Neural crest cell (in vitro differentiated cells): Measurements from ENCODE around the gene MC2R. TPM values are rescaled to one million over a fixed set of nuclear protein-coding genes. Genes with fewer than 3 reads are reported as not detected.

ENCODE experiments used
- total RNA-seq: library from RNA; stranded (reverse); gene quantifications from 2 replicates; pipeline ENCODE4 v1.2.1, GENCODE V29; 2021

MC2R gene
- total RNA-seq, 1 donor from 2014 or later = not detected

Other genes with a start within 250 kb of the MC2R start
- gene FAM210A, start 189.0 kb downstream of the MC2R start, total RNA-seq = 15.1 and 16.8 TPM in 2 replicates
- gene RNMT, start 188.9 kb downstream of the MC2R start, total RNA-seq = 35.8 and 40.4 TPM in 2 replicates
- not detected in 2 replicates for gene MC5R, start 91.4 kb downstream of the MC2R start, total RNA-seq
- gene ZNF519, start 216.9 kb upstream of the MC2R start, total RNA-seq = 39.0 and 40.5 TPM in 2 replicates